Ammon's horn (tissue), 1 donor: ENCODE data around the gene CD300LB.

Experiments
- DNase-seq: peaks from one replicate; pipeline ENCODE4 v3.0.0-alpha.2; 2016; ENCODE audit warnings: low spot score

CD300LB gene

GRCh38 chr17:74549343-74549742, 18.1 kb upstream of the CD300LB start:
- no peak for DNase-seq

GRCh38 chr17:74547736-74548135, 16.5 kb upstream of the CD300LB start:
- no peak for DNase-seq

GRCh38 chr17:74547264-74547663, 16.0 kb upstream of the CD300LB start:
- no peak for DNase-seq

- no peak for DNase-seq
Observed at GRCh38 chr17:74546586-74546985, 15.3 kb upstream of the CD300LB start.

GRCh38 chr17:74545843-74546230, 14.6 kb upstream of the CD300LB start, which contains the start of gene CD300C:
Gene CD300C, minus strand, starts transcription at chr17:74546115. Its CDS starts 333 bp downstream, at chr17:74545782.
- DNase-seq, result peak; percentile 64

- DNase-seq, result no peak
Observed at GRCh38 chr17:74544991-74545842, 13.9 kb upstream of the CD300LB start.

- no peak for DNase-seq
Observed at GRCh38 chr17:74543891-74544760, 12.9 kb upstream of the CD300LB start.

GRCh38 chr17:74543406-74543805, 12.1 kb upstream of the CD300LB start:
- no peak for DNase-seq

GRCh38 chr17:74542727-74543383, 11.6 kb upstream of the CD300LB start:
- DNase-seq, result no peak

GRCh38 chr17:74542166-74542565, 10.9 kb upstream of the CD300LB start:
- DNase-seq, result no peak

GRCh38 chr17:74541176-74542111, 10.2 kb upstream of the CD300LB start:
- no peak for DNase-seq

GRCh38 chr17:74539281-74539820, 8.1 kb upstream of the CD300LB start:
- DNase-seq, result no peak

GRCh38 chr17:74536890-74537289, 5.6 kb upstream of the CD300LB start:
- no peak for DNase-seq

- DNase-seq, result peak; percentile 75
Observed at GRCh38 chr17:74532115-74532514, 840 bp upstream of the CD300LB start.

- DNase-seq, result no peak
Observed at GRCh38 chr17:74530831-74531150, 484 bp downstream of the CD300LB start.

GRCh38 chr17:74529243-74529642, 2.0 kb downstream of the CD300LB start:
- DNase-seq, result no peak

GRCh38 chr17:74528491-74529199, 2.6 kb downstream of the CD300LB start:
- DNase-seq, result peak; percentile 70

- DNase-seq, result no peak
Observed at GRCh38 chr17:74527756-74528155, 3.5 kb downstream of the CD300LB start.

GRCh38 chr17:74527081-74527480, 4.2 kb downstream of the CD300LB start:
- DNase-seq, result no peak

- DNase-seq, result no peak
Observed at GRCh38 chr17:74526681-74527080, 4.6 kb downstream of the CD300LB start.
